CD4-positive, alpha-beta T cell (primary cell): ENCODE data around the gene EEF1E1. TPM values are rescaled to one million over a fixed set of nuclear protein-coding genes. Genes with fewer than 3 reads are reported as not detected.

ENCODE experiments used
- ATAC-seq: fragments of 200-7000 bp; cut with Tn5 transposase; one replicate; pipeline ENCODE4 v1.10.0; 2022; ENCODE audit warnings: mild to moderate bottlenecking; ENCODE audit not compliant: poor library complexity
- CTCF ChIA-PET: fragments of 350-600 bp; sonication (Branson Sonifier 250); formaldehyde crosslinking; loops from one replicate; lab custom pipeline; 2021; ENCODE audit warnings: antibody characterized with exemption, inconsistent platforms; lab: Charles Lee
- POLR2A ChIA-PET: fragments of 350-600 bp; sonication (Branson Sonifier 250); formaldehyde crosslinking; loops from one replicate; lab custom pipeline; 2021; ENCODE audit warnings: antibody characterized with exemption, inconsistent platforms; lab: Charles Lee
- DNase-seq, 14 experiments: peaks; one replicate each; pipeline ENCODE4 v3.0.0-alpha.2; 2013 to 2020; ENCODE audit warnings: mixed read lengths in 2 of 14
- H3K27ac ChIP-seq, 2 donors: one replicate each; pipeline versions ENCODE4 v1.5.1 to v1.7.0; 2013; ENCODE audit warnings: low read length in 2 of 2, low read depth in 1 of 2, mild to moderate bottlenecking in 1 of 2
- H3K27me3 ChIP-seq, 2 experiments: 1 replicate in 1 of 2; 2 replicates in 1 of 2; pipeline versions ENCODE4 v1.6.1 to v1.7.0; 2013; ENCODE audit warnings: low read length in 2 of 2, control low read depth in 1 of 2, mild to moderate bottlenecking in 1 of 2, moderate library complexity in 1 of 2; ENCODE audit not compliant: insufficient read depth in 2 of 2, control insufficient read depth in 1 of 2
- H3K36me3 ChIP-seq: one replicate; pipeline ENCODE4 v1.6.1; 2013; ENCODE audit warnings: low read length, control low read depth; ENCODE audit not compliant: insufficient read depth
- H3K4me1 ChIP-seq: one replicate; pipeline ENCODE4 v1.6.1; 2013; ENCODE audit warnings: low read length, control low read depth; ENCODE audit not compliant: insufficient read depth
- H3K4me3 ChIP-seq: one replicate; pipeline ENCODE4 v1.5.1; 2013; ENCODE audit warnings: mild to moderate bottlenecking, low read length, moderate library complexity
- H3K9me3 ChIP-seq, 2 experiments: 1 replicate in 1 of 2; 2 replicates in 1 of 2; pipeline versions ENCODE4 v1.6.1 to v1.7.0; 2013; ENCODE audit warnings: low read length in 2 of 2, mild to moderate bottlenecking in 2 of 2, control low read depth in 1 of 2, moderate library complexity in 1 of 2; ENCODE audit not compliant: control insufficient read depth in 1 of 2, insufficient read depth in 1 of 2
- H3K27ac Mint-ChIP-seq: one replicate; pipeline ENCODE4 v1.8.0; 2020; ENCODE audit warnings: mixed read lengths
- H3K27me3 Mint-ChIP-seq: one replicate; pipeline ENCODE4 v1.8.0; 2021; ENCODE audit warnings: mixed read lengths
- H3K36me3 Mint-ChIP-seq: one replicate; pipeline ENCODE4 v1.8.0; 2021; ENCODE audit warnings: low read depth, mixed read lengths
- H3K4me1 Mint-ChIP-seq: one replicate; pipeline ENCODE4 v1.8.0; 2021; ENCODE audit warnings: low read depth, mixed read lengths
- H3K4me3 Mint-ChIP-seq: one replicate; pipeline ENCODE4 v1.8.0; 2020; ENCODE audit warnings: mild to moderate bottlenecking, mixed read lengths
- H3K9me3 Mint-ChIP-seq: one replicate; pipeline ENCODE4 v1.8.0; 2020; ENCODE audit warnings: mixed read lengths
- CTCF ChIP-seq: fragments of 200-600 bp; IDR thresholded peaks from one replicate; pipeline ENCODE4 v1.8.0; 2022; ENCODE audit warnings: antibody characterized with exemption, mild to moderate bottlenecking
- intact Hi-C, 2 experiments: fragments of 100-400 bp; cut with DNase I in 1 of 2; cut with micrococcal nuclease in 1 of 2; formaldehyde crosslinking; loops; one replicate each; pipeline versions ENCODE4 v1.15.1 to v1.9.0; 2023 to 2025; cut with DNase I, micrococcal nuclease
- total RNA-seq, 174 experiments: library from RNA in 2 of 174; stranded (reverse) in 2 of 174; gene quantifications; one replicate each; pipeline ENCODE4 v1.2.3 and lab custom pipeline; 2021 to 2026

EEF1E1 gene
- total RNA-seq, 2 experiments from 2014 or later, result 11.2 to 14.7 TPM

GRCh38 chr6:8139451-8139850 is 37.1 kb upstream of the EEF1E1 start:
- ChIA-PET POLR2A (no interaction called here), CTCF (interaction anchor here (1.4 kb wide), 1 partner anchor 10 kb away, joined by 3 read pairs; no protein-coding TSS in a partner anchor)
- Histone ChIP-seq H3K4me3 (no peak overlapping the region), H3K9me3 (no peaks in the 10 kb centered on the region), H3K36me3 (no peaks in the 10 kb centered on the region), H3K27ac (no peak overlapping the region), H3K4me1 (no peaks in the 10 kb centered on the region), H3K27me3 (peaks cover 0 to 8% of the 10 kb centered on the region in 2 experiments)
- no peaks in the 10 kb centered on the region for H3K36me3 Mint-ChIP-seq
- no peak overlapping the region for H3K27ac Mint-ChIP-seq
- H3K27me3 Mint-ChIP-seq, result peaks cover 35% of the 10 kb centered on the region
- no peaks in the 10 kb centered on the region for H3K4me1 Mint-ChIP-seq
- H3K4me3 Mint-ChIP-seq, result no peak overlapping the region
- no peaks in the 10 kb centered on the region for H3K9me3 Mint-ChIP-seq
- no peak for ATAC-seq
- DNase-seq, result no peak
- intact Hi-C loops, result no loop called here
- no peak for TF ChIP-seq CTCF

GRCh38 chr6:8137529-8137939 is 35.2 kb upstream of the EEF1E1 start:
- H3K9me3 Mint-ChIP-seq, result no peaks in the 10 kb centered on the region
- Histone ChIP-seq H3K4me1 (no peaks in the 10 kb centered on the region), H3K27ac (no peak overlapping the region), H3K27me3 (peaks cover 0 to 8% of the 10 kb centered on the region in 2 experiments), H3K36me3 (no peaks in the 10 kb centered on the region), H3K4me3 (no peak overlapping the region), H3K9me3 (no peaks in the 10 kb centered on the region)
- TF ChIP-seq CTCF, result no peak
- H3K36me3 Mint-ChIP-seq, result no peaks in the 10 kb centered on the region
- ChIA-PET POLR2A (no interaction called here), CTCF (no interaction called here)
- intact Hi-C loops, result no loop called here
- no peaks in the 10 kb centered on the region for H3K4me1 Mint-ChIP-seq
- H3K27ac Mint-ChIP-seq, result no peak overlapping the region
- no peak for ATAC-seq
- no peak overlapping the region for H3K4me3 Mint-ChIP-seq
- H3K27me3 Mint-ChIP-seq, result peaks cover 43% of the 10 kb centered on the region
- DNase-seq, result no peak

GRCh38 chr6:8135276-8135675 is 32.9 kb upstream of the EEF1E1 start:
- Mint-ChIP-seq H3K36me3 (no peaks in the 10 kb centered on the region), H3K4me1 (no peaks in the 10 kb centered on the region), H3K9me3 (no peaks in the 10 kb centered on the region), H3K27me3 (peaks cover 61% of the 10 kb centered on the region), H3K27ac (no peak overlapping the region), H3K4me3 (no peak overlapping the region)
- no peak for ATAC-seq
- Histone ChIP-seq H3K27ac (no peak overlapping the region), H3K4me1 (no peaks in the 10 kb centered on the region), H3K9me3 (no peaks in the 10 kb centered on the region), H3K4me3 (no peak overlapping the region), H3K27me3 (peaks cover 5 to 12% of the 10 kb centered on the region in 2 experiments), H3K36me3 (no peaks in the 10 kb centered on the region)
- ChIA-PET CTCF (no interaction called here), POLR2A (no interaction called here)
- TF ChIP-seq CTCF, result no peak
- intact Hi-C loops, result no loop called here
- no peak for DNase-seq
